Activated naive CD4-positive, alpha-beta T cell (primary cell): ENCODE results near the gene P3H2.
"Not testable (repeated sequence)": the region's sequence is repeated elsewhere in the genome, so short reads cannot be mapped to it uniquely, and the experiment has no call there.

Experiments
- DNase-seq, 4 experiments: peaks; one replicate each; lab custom pipeline; 2025; lab: John Stamatoyannopoulos, UW

Gene P3H2

DNA sequence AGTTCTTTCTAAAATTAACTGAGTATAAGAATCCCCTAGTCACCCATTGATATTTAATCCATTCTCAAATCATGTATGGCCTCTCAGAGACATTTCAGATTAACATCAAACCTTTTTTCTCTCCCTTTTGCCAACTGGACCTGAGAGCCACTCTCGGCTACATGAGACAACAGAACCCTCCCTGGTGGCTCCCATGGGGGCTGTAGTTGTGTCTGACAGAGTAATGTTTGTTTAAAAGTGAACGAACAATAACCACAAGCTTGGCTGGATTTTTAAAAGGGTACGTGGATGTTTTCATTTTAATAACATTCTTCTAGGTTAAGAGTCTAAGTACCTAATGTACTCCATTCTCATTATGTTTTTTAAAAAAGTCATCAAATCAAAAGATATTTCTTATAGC lies 37.1 kb downstream of the P3H2 start:
- DNase-seq, result no peak

DNA sequence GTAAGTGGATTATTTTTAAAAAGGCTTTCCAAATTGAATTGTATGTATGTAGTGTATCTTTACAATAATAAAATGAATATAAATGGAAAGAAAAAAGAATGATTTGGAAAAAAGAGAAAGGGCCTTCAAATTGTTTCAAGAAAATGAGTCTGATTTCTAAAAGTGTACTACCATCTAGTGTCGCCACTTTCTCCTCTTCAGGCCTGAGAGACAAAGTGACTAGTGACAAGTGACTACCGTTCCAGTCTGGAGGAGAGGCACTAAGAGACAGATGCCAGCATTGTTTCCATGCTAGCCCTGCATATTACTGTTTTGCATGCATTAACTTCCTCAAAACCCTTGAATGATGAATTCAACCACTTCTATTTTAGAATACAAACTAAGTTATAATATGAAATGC lies 39.3 kb downstream of the P3H2 start:
- no peak for DNase-seq

- not testable (repeated sequence) for DNase-seq
These were observed 41.5 kb downstream of the P3H2 start for GRCh38 chr3:190079173-190079572.

DNA sequence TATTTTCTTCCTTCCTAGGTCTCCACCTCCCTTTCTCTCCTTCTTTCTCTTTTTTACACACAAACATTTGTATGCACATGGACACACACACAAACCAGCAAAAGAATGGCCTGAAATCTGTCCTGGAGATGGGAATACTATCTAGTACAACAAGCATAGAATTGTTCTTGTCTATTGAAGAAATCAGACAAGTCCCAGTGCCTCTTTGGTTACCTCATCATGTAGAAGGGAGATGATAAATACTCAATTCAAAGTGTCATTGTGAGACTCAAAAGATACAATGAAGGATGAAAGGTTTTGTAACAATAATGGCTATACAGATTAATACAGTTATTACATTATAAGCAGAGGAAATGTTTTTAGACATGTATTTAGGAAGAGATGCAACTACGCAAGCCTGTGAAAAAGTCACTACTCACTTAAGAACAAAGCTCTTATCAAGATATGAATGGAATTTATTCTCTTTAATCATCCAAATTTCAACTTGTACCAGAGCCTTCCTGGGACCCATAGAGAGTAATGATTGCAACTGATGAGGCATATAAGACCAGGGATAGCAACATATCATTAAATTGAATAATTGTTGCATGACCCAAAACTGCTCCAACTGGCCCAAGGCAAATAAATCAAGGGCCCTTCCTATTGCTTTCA lies 43.2 kb downstream of the P3H2 start:
- no peak for DNase-seq

GRCh38 chr3:190076601-190077394 lies 43.9 kb downstream of the P3H2 start:
- DNase-seq, result no peak

DNA sequence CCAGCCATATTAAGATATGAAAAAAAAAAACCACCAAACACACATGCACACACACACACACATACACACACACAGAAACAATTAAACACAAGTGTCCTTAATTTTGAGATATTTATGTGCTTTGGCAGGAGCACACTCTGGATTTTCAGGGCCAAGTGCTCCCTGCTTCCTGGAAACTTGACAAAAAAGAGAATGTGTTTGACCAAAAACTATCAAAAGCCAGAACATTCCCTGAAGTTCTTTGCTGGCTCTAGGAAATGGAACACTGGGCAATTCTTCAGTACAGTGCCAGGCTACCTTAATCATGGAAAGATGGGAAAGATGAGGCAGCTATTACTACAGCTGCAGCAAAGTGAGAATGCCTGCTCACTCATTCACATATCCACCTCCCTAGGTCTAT lies 44.6 kb downstream of the P3H2 start:
- DNase-seq, result no peak

DNA sequence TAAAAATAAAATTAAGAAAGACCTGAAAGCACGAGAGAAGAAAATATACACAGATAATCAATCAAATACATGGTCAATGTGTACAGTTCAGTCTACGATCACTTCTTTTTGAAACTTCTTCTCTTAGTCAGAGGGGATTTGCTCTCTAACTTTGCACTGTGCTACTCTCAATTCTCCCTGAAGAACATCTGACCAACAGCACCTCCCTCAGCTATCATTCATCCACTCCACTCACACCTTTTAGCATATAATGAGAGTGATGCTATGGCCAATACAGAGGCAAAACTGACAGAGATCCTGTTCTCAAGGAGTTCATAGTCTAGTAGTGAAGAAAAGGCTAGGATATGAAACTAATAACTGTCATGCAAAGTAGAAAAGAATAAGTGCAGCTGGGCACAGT lies 45.9 kb downstream of the P3H2 start:
- no peak for DNase-seq

DNA sequence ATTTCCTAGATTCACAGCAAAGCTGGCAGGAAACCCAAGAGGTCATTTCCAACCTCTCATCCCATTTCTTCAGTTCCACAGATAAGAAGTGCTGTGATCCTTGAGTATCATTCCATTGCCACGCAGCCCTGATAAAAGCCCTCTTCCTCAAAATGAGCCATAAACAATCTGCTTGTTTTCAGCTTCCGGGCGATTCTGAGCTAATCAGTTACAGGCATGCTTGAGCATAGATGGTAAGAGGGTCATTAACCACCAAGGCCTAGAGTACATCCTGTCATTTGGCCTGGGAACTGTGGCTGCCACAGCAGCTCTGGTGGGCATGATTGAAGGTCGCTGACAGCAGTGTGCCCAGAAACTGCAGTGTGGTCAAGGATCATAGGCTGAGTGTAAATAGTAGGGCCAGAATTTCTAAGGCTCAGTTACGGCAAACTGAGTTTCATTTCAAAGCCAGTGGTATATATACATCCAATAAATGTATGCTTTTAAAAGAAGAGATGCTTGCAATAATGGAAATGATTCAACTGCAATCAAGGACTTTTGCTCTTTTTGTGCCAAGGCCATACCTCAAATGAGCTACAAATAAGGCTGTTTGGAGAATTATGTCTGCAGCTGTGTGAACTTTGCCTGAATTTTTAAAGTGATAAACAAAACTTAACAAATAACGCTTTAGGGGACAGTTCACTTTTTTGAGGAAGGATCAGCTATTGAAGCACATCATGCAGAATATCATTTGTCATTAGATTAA lies 47.3 kb downstream of the P3H2 start:
- no peak for DNase-seq

GRCh38 chr3:190072856-190073255 lies 47.8 kb downstream of the P3H2 start:
- no peak for DNase-seq

DNA sequence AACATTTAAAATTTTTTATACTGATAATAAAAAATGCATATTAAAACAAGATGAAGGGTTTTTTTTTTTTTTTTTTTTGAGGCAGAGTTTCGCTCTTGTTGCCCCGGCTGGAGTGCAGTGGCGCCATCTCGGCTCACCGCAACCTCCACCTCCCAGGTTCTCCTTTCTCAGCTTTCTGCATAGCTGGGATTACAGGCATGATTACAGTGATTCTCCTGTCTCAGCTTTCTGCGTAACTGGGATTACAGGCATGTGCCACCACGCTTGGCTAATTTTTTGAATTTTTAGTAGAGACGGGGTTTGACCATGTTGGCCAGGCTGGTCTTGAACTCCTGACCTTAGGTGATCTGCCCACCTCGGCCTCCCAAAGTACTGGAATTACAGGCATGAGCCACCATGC lies 48.8 kb downstream of the P3H2 start:
- not testable (repeated sequence) for DNase-seq

DNA sequence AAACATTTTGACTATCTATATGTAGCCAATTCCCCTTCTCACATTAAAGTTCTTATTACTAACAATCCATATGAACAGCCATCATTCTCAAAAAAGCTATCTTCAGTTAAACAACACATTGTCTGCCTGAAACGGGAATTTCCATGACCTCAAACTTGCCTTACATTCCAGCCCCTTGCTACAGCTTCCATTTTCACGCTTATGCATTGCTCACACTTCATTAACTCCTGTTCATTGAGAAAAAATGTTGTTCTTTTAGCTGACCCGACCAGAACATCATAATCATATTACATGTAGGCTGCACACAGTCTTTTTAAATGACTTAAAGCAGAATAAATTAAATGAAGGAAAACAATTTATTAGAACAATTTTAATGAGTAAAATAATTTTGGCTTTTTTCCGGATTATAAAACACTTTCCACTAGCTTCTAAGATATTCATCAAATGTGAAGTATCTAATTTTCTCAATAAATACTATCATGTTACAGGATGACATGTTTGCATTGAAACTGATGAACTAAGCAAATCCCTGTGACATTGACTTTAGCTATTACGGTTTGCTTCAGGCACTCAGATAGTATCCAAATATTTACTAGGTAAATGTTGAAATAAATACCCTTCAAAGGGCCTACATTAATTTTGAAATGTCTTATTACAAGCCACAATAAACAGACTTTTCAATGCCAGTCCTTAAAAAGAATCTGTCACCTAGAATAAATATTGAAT lies 49.9 kb downstream of the P3H2 start:
- DNase-seq, result no peak

DNA sequence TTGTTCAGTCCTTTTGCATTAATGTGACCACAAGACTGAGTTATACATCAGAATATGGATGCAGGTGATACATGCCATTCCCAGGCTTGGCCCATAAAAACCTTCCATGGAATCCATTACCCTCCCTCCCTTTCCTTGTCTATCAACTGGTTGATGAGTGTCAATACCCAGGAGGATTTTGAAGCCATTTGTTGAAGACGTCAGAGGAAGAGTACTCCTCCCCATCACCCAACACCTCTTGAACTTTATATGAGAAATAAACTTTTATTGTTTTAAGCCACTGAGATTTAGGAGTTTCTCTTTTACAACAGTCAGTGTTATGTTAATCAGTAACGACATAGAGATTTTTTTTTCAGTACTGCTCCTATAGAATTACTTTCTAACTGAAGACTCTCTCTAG lies 55.5 kb downstream of the P3H2 start:
- no peak for DNase-seq

DNA sequence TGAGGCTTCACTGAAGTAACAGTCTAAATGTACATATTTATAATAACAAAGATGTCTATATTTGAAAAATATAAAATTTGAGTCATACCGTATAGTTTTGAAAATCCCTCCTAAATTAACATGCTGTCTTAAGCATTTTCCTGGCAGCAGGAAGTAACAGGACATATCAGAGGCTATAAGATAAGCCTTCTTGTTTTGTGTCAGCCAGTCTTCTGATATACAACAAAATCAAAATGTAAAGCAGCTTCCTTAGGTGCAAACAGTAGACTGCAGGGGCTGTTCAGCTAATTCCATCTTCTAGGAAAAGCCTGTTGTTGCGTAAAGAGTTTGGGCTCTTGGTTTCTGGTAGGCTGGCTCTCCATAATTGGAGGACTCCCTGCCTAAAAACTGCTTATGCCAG lies 56.0 kb downstream of the P3H2 start:
- DNase-seq, result no peak

DNA sequence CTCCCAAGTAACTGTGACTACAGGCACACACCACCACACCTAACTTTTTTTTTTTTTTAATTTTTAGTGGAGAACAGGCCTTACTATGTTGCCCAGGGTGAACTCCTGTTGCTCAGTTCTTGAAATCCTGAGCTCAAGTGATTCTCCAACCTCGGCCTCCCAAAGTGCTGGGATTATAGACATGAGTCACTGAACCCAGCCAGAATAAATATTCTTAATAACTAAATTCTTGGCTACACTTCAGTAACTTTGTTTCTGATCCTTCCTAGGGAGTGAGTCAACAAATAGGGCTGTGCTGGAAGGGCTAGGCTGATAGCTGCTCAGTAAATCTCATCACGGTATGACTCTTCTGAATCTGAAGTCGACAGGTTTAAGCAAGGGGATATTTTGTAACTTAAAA lies 56.6 kb downstream of the P3H2 start:
- no peak for DNase-seq

GRCh38 chr3:190063490-190063889 lies 57.2 kb downstream of the P3H2 start:
- DNase-seq, result no peak

- no peak for DNase-seq
These were observed 60.4 kb downstream of the P3H2 start for GRCh38 chr3:190060192-190060775.

DNA sequence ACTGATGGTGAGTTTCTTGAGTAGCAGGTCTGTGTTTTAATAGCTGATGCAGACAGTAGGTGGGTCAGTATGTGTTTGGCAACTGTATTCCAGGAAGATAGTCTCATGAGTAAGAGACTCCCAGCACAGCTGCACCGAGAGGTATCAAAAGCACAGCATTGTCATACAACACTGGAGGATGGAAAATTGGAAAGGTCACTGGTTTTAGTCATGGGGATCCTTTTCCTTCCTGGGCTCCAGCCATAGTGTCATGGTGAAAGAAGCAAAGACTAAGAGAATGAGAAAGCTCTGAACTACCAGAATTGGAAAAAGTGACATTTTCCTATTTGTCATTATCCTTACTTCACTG lies 61.5 kb downstream of the P3H2 start:
- DNase-seq, result no peak

DNA sequence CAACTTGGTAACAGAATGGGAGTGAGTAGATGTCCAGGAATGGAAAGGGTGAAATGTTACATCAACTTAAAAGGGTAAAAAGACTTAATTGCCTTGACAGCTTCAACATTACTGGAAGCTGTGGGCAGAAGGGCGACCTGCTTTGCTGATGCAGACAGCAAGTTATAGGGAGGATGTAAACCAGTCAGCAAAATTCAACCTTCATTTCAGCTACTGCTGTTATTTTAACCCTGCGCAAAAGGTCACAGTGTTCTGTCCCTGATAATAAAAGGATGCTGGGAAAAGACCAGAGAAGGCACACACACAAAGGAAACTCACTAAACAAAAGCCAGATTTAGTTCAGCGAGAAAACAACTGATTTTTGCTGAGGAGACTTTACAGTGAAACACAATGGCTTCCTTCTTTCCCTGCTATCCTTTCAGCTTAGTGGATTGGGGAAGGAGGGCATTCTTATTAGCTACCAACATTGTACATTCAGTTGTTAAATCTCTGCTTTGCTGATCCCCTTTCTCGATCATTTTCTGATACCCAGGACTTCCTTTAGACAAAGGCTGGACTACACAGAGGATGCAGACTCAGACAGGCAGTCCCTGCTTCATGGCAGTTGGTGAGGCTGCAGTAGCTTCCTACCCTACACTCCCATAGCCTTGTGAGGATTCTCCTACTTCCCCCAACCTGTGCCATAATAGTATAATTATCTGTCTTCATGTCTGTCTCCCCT lies 62.0 kb downstream of the P3H2 start:
- DNase-seq, result no peak

DNA sequence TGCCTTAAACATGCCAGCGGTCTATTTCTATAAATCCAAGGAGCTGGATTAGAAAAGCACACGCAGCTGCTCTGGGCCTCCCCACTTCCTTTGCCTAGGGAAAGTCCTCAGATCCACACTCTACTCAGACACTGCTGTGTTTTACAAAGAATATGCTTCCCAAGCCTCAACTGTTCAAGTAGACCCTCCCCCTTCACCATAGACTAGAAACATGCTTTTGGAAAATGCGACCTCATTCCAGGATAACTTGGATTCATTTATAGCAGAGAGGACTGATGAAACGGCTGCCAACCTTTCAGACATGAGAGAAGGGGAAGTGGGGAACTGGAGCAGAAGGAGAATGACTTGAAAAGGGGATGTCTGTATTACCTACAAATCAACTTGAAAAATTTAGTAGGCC lies 64.0 kb downstream of the P3H2 start:
- no peak for DNase-seq

DNA sequence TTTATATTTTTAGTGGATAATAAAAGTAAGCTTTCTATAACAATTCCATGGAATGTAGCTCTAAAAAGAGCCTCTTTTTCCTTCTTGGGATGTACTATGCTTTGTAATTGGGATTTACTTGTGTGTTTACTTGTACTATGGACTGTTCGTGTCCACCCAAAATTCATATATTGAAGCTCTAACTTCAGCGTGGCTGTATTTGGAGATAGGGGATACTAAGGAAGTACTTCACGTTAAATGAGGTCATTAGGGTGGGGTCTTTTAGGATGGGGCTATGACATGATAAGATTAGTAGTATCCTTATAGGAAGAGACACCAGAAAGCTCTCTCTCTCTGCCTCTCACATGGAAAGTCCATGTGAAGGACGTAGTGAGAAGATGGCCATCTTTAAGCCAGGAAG lies 64.9 kb downstream of the P3H2 start:
- DNase-seq, result no peak

- DNase-seq, result no peak
These were observed 66.6 kb downstream of the P3H2 start for GRCh38 chr3:190053919-190054672.
